ENCODE results near the gene NAPSA.

DNA sequence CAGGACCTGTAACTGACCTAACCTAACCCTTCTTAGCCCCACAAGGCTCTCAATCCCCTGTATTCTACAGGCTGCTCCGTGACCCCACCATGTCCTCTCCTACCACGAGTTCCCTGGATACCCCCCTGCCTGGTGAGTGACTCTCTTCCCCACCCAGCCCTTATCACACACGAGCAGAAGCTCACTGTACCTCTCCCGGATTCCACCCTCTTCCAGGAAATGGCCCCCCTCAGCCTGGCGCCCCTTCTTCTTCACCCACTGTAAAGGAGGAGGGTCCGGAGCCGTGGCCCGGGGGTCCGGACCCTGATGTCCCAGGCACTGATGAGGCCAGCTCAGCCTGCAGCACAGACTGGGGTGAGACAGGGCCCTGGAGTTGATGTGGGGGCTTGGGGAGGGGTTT, 12.1 kb upstream of the NAPSA start:
- TF ChIP-seq EP300 (IDR thresholded peaks at IDR 0.05): no peak
- TF ChIP-seq, protein P1, sequence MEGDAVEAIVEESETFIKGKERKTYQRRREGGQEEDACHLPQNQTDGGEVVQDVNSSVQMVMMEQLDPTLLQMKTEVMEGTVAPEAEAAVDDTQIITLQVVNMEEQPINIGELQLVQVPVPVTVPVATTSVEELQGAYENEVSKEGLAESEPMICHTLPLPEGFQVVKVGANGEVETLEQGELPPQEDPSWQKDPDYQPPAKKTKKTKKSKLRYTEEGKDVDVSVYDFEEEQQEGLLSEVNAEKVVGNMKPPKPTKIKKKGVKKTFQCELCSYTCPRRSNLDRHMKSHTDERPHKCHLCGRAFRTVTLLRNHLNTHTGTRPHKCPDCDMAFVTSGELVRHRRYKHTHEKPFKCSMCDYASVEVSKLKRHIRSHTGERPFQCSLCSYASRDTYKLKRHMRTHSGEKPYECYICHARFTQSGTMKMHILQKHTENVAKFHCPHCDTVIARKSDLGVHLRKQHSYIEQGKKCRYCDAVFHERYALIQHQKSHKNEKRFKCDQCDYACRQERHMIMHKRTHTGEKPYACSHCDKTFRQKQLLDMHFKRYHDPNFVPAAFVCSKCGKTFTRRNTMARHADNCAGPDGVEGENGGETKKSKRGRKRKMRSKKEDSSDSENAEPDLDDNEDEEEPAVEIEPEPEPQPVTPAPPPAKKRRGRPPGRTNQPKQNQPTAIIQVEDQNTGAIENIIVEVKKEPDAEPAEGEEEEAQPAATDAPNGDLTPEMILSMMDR (IDR thresholded peaks at IDR 0.05): no peak
- TF ChIP-seq POLR2A (IDR thresholded peaks at IDR 0.05): no peak

All from suprapubic skin (tissue), 3 donors.